H9 (cell line): Measurements from ENCODE around the gene DOK6. TPM values are rescaled to one million over a fixed set of nuclear protein-coding genes. Genes with fewer than 3 reads are reported as not detected.

Source experiments
- DNase-seq: peaks from one replicate; pipeline ENCODE4 v3.0.0-alpha.2; 2017
- H2AFZ ChIP-seq: one replicate; pipeline ENCODE4 v1.6.1; 2013; ENCODE audit warnings: mild to moderate bottlenecking, low read length, control low read depth, moderate library complexity
- H2AK5ac ChIP-seq: 2 replicates; pipeline ENCODE4 v1.6.1; 2013; ENCODE audit warnings: low read length, control low read depth, mixed read lengths; ENCODE audit not compliant: insufficient read length
- H2BK120ac ChIP-seq: one replicate; pipeline ENCODE4 v1.6.1; 2013; ENCODE audit warnings: low read depth, mild to moderate bottlenecking, low read length, control low read depth, inconsistent platforms; ENCODE audit not compliant: poor library complexity, severe bottlenecking
- H2BK12ac ChIP-seq: 2 replicates; pipeline ENCODE4 v1.6.1; 2013; ENCODE audit warnings: low read length, control low read depth, mixed read lengths, low read depth; ENCODE audit not compliant: insufficient read length
- H2BK15ac ChIP-seq: 2 replicates; pipeline ENCODE4 v1.6.1; 2013; ENCODE audit warnings: low read depth, low read length, control low read depth
- H2BK20ac ChIP-seq: one replicate; pipeline ENCODE4 v1.6.1; 2013; ENCODE audit warnings: low read depth, mild to moderate bottlenecking, low read length, control low read depth, inconsistent platforms; ENCODE audit not compliant: poor library complexity, severe bottlenecking
- H2BK5ac ChIP-seq: 2 replicates; pipeline ENCODE4 v1.6.1; 2013; ENCODE audit warnings: low read length, control low read depth, mixed read lengths; ENCODE audit not compliant: insufficient read length
- H3K14ac ChIP-seq: 2 replicates; pipeline ENCODE4 v1.6.1; 2013; ENCODE audit warnings: low read length, control low read depth; ENCODE audit not compliant: insufficient read depth
- H3K18ac ChIP-seq: 2 replicates; pipeline ENCODE4 v1.6.1; 2013; ENCODE audit warnings: low read depth, mild to moderate bottlenecking, mixed read lengths, low read length, control low read depth; ENCODE audit not compliant: insufficient read length
- H3K23ac ChIP-seq: 2 replicates; pipeline ENCODE4 v1.6.1; 2013; ENCODE audit warnings: low read length, control low read depth, mixed read lengths, low read depth; ENCODE audit not compliant: insufficient read length
- H3K23me2 ChIP-seq: 2 replicates; pipeline ENCODE4 v1.6.1; 2013; ENCODE audit warnings: low read depth, mild to moderate bottlenecking, mixed read lengths, low read length, control low read depth; ENCODE audit not compliant: insufficient read length, poor library complexity, severe bottlenecking
- H3K27ac ChIP-seq: 2 replicates; pipeline ENCODE4 v1.5.1; 2013; ENCODE audit warnings: low read length, control low read depth, mixed read lengths, low read depth; ENCODE audit not compliant: insufficient read length
- H3K27me3 ChIP-seq: 2 replicates; pipeline ENCODE4 v1.6.1; 2013; ENCODE audit warnings: low read length, control low read depth, inconsistent platforms; ENCODE audit not compliant: insufficient read depth
- H3K4ac ChIP-seq: 2 replicates; pipeline ENCODE4 v1.6.1; 2013; ENCODE audit warnings: low read depth, mild to moderate bottlenecking, control low read depth, inconsistent platforms, low read length, moderate library complexity
- H3K4me1 ChIP-seq: 2 replicates; pipeline ENCODE4 v1.6.1; 2013; ENCODE audit warnings: low read length, control low read depth, inconsistent platforms; ENCODE audit not compliant: insufficient read depth
- H3K4me2 ChIP-seq: 2 replicates; pipeline ENCODE4 v1.6.1; 2013; ENCODE audit warnings: low read length, control low read depth, mixed read lengths; ENCODE audit not compliant: insufficient read length, insufficient read depth
- H3K56ac ChIP-seq: 2 replicates; pipeline ENCODE4 v1.6.1; 2013; ENCODE audit warnings: low read depth, mild to moderate bottlenecking, mixed read lengths, low read length, control low read depth; ENCODE audit not compliant: insufficient read length
- H3K79me1 ChIP-seq: 2 replicates; pipeline ENCODE4 v1.6.1; 2013; ENCODE audit warnings: low read depth, mild to moderate bottlenecking, moderate library complexity, low read length, control low read depth, inconsistent platforms; ENCODE audit not compliant: insufficient read depth, poor library complexity, severe bottlenecking
- H3K79me2 ChIP-seq: 2 replicates; pipeline ENCODE4 v1.6.1; 2013; ENCODE audit warnings: low read length, control low read depth, inconsistent platforms; ENCODE audit not compliant: insufficient read depth
- H3K9ac ChIP-seq: 2 replicates; pipeline ENCODE4 v1.6.1; 2013; ENCODE audit warnings: low read length, control low read depth, mixed read lengths; ENCODE audit not compliant: insufficient read length; ENCODE audit errors: extremely low read depth
- H3K9me3 ChIP-seq: one replicate; pipeline ENCODE4 v1.6.1; 2013; ENCODE audit warnings: low read depth, low read length, inconsistent platforms; ENCODE audit not compliant: control insufficient read depth
- H3T11ph ChIP-seq: one replicate; pipeline ENCODE4 v1.6.1; 2013; ENCODE audit warnings: mild to moderate bottlenecking, low read length, control low read depth, inconsistent platforms
- H4K20me1 ChIP-seq: one replicate; pipeline ENCODE4 v1.6.1; 2013; ENCODE audit not compliant: control insufficient read depth, insufficient read length, insufficient read depth
- H4K5ac ChIP-seq: 2 replicates; pipeline ENCODE4 v1.6.1; 2013; ENCODE audit warnings: low read depth, mild to moderate bottlenecking, mixed read lengths, low read length, control low read depth; ENCODE audit not compliant: insufficient read length
- H4K8ac ChIP-seq: replicated peaks from 2 replicates; pipeline ENCODE4 v1.6.1; 2013; ENCODE audit warnings: low read length, control low read depth, mixed read lengths, low read depth; ENCODE audit not compliant: insufficient read length
- H4K91ac ChIP-seq: 2 replicates; pipeline ENCODE4 v1.6.1; 2013; ENCODE audit warnings: low read depth, mild to moderate bottlenecking, moderate library complexity, mixed read lengths, low read length, control low read depth; ENCODE audit not compliant: insufficient read length
- H3K27ac Mint-ChIP-seq, 3 experiments: 2 replicates in 2 of 3; 3 replicates in 1 of 3; pipeline ENCODE4 v1.8.0; 2020 to 2021; ENCODE audit warnings: mixed read lengths in 3 of 3, mild to moderate bottlenecking in 1 of 3, moderate library complexity in 1 of 3
- H3K27me3 Mint-ChIP-seq: 2 replicates; pipeline ENCODE4 v1.8.0; 2021; ENCODE audit warnings: low read depth, mild to moderate bottlenecking, moderate library complexity, mixed read lengths
- H3K36me3 Mint-ChIP-seq, 3 experiments: 2 replicates in 2 of 3; 3 replicates in 1 of 3; pipeline ENCODE4 v1.8.0; 2020 to 2021; ENCODE audit warnings: low read depth in 3 of 3, mixed read lengths in 3 of 3; ENCODE audit not compliant: insufficient read depth in 1 of 3
- H3K4me1 Mint-ChIP-seq, 2 experiments: 2 replicates each; pipeline ENCODE4 v1.8.0; 2020; ENCODE audit warnings: mixed read lengths in 2 of 2
- H3K4me3 Mint-ChIP-seq, 2 experiments: 2 replicates in 1 of 2; 3 replicates in 1 of 2; pipeline ENCODE4 v1.8.0; 2020 to 2021; ENCODE audit warnings: mild to moderate bottlenecking in 2 of 2, mixed read lengths in 2 of 2, moderate library complexity in 1 of 2
- H3K9me3 Mint-ChIP-seq, 2 experiments: 2 replicates in 1 of 2; 3 replicates in 1 of 2; pipeline ENCODE4 v1.8.0; 2020; ENCODE audit warnings: mild to moderate bottlenecking in 2 of 2, mixed read lengths in 2 of 2, moderate library complexity in 1 of 2
- CTCF ChIP-seq: fragments of 200-600 bp; sonication (generic); conservative IDR thresholded peaks from 3 replicates; pipeline ENCODE4 v1.8.0; 2021; ENCODE audit warnings: antibody characterized with exemption, mild to moderate bottlenecking
- WGBS: extraction: QIAGEN DNeasy Blood & Tissue Kit; methylation state at CpG from one replicate; pipeline ENCODE4 v1.1.7; 2013; ENCODE audit warnings: missing lambda C conversion rate, low lambda C conversion rate, mixed read lengths; ENCODE audit not compliant: insufficient read length; ENCODE audit errors: extremely low coverage; 5-methylcytosine and 5-hydroxymethylcytosine counted together
- total RNA-seq: library from RNA; stranded (reverse); gene quantifications from 2 replicates; pipeline ENCODE4 v1.2.1, GENCODE V29; 2021

The DOK6 gene
- total RNA-seq, 1 experiment from 2014 or later, result 0.20 TPM

- no CpG with 5 or more reads among the region's 4 CpGs for WGBS
- Histone ChIP-seq H3K9ac (no peak overlapping the region), H2BK5ac (no peak overlapping the region), H3K23ac (no peak overlapping the region), H2BK12ac (no peak overlapping the region), H2AK5ac (no peak overlapping the region), H3K27ac (no peak overlapping the region), H4K91ac (no peak overlapping the region), H3K18ac (no peak overlapping the region), H3K4me2 (no peak overlapping the region), H2AFZ (no peak overlapping the region), H3K27me3 (no peaks in the 10 kb centered on the region), H4K5ac (no peak overlapping the region), H4K20me1 (no peaks in the 10 kb centered on the region), H3T11ph (no peak overlapping the region), H2BK120ac (no peak overlapping the region), H3K23me2 (no peaks in the 10 kb centered on the region), H3K79me1 (no peaks in the 10 kb centered on the region), H3K56ac (no peak overlapping the region), H3K79me2 (no peaks in the 10 kb centered on the region), H2BK20ac (no peak overlapping the region), H4K8ac (no peak overlapping the region), H3K9me3 (peaks cover 18% of the 10 kb centered on the region), H2BK15ac (no peak overlapping the region), H3K14ac (no peak overlapping the region), H3K4ac (no peak overlapping the region), H3K4me1 (0 out of 2 replicates have a peak, but pooled peaks cover 3% of the 10 kb centered on the region)
- Mint-ChIP-seq H3K4me1 (peaks cover 7 to 10% of the 10 kb centered on the region in 2 experiments; a peak in 3 of 4 replicates), H3K27me3 (no peaks in the 10 kb centered on the region; the same call in 1 of the 2 replicates), H3K36me3 (peaks cover 11 to 26% (median 16%) of the 10 kb centered on the region in 3 experiments), H3K4me3 (no peak overlapping the region), H3K27ac (no peak overlapping the region), H3K9me3 (peaks cover 16 to 29% of the 10 kb centered on the region in 2 experiments)
- DNase-seq, result no peak
- TF ChIP-seq CTCF, result no peak
These were observed 319.7 kb downstream of the DOK6 start for GRCh38 chr18:69720422-69720821.
